Mesodermal cell (in vitro differentiated cells): ENCODE data around the gene TMEM183A.
A peak's percentile ranks its signal among the peaks of the same experiment; 100 is the strongest.
"Not testable (repeated sequence)": the region's sequence is repeated elsewhere in the genome, so short reads cannot be mapped to it uniquely, and the experiment has no call there.

Experiments used
- H3K27ac ChIP-seq: 2 replicates; pipeline ENCODE4 v1.7.0; 2013; ENCODE audit warnings: mild to moderate bottlenecking, low read depth, low read length, moderate library complexity; ENCODE audit not compliant: severe bottlenecking
- H3K36me3 ChIP-seq: 2 replicates; pipeline ENCODE4 v1.7.1; 2013; ENCODE audit warnings: mild to moderate bottlenecking, low read length, moderate library complexity; ENCODE audit not compliant: control insufficient read depth, insufficient read depth
- H3K4me1 ChIP-seq: one replicate; pipeline ENCODE4 v1.7.1; 2013; ENCODE audit warnings: mild to moderate bottlenecking, low read length; ENCODE audit not compliant: insufficient read depth, control insufficient read depth, poor library complexity, severe bottlenecking
- H3K4me3 ChIP-seq: 2 replicates; pipeline ENCODE4 v1.7.0; 2013; ENCODE audit warnings: low read length, control low read depth, mild to moderate bottlenecking; ENCODE audit not compliant: insufficient read depth, poor library complexity, severe bottlenecking; ENCODE audit errors: extremely low read depth
- H3K9me3 ChIP-seq: 2 replicates; pipeline ENCODE4 v1.7.1; 2013; ENCODE audit warnings: mild to moderate bottlenecking, low read length, moderate library complexity; ENCODE audit not compliant: control insufficient read depth
- WGBS, 2 experiments: methylation state at CpG; one replicate each; pipeline ENCODE4 v1.1.5; 2013; ENCODE audit warnings: missing lambda C conversion rate in 2 of 2; ENCODE audit not compliant: insufficient coverage in 2 of 2; 5-methylcytosine and 5-hydroxymethylcytosine counted together

Gene TMEM183A

DNA sequence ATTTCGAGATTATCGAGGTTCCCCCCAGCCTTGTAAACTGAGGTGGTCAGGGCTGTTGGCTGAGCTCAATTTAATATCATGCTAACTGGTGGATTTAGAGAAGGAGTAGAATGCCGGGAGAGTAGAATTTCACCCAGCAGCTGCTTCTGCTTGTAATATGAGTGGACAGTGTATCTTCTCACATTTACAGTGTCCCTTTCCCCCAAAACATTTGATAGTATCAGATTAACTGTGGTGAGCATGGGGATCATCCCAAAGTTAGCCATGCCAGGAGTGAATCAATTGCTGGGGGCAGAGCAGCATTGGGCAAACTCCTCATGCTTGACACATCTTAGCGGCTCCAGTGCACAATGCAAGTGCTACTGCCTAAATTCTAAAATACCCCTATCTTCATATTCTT, 9.9 kb downstream of the TMEM183A start:
- WGBS, 2 experiments = no CpG with 5 or more reads among the region's 4 CpGs
- Histone ChIP-seq H3K9me3 (no peaks in the 10 kb centered on the region), H3K36me3 (peaks cover 97% of the 10 kb centered on the region), H3K4me1 (no peaks in the 10 kb centered on the region), H3K4me3 (no peak overlapping the region), H3K27ac (no peak overlapping the region)

GRCh38 chr1:203017692-203018091, 10.5 kb downstream of the TMEM183A start:
- H3K4me3 ChIP-seq = no peak overlapping the region
- no peaks in the 10 kb centered on the region for H3K4me1 ChIP-seq
- peaks cover 97% of the 10 kb centered on the region for H3K36me3 ChIP-seq
- 98 to 99% methylated on average over 6 of the region's 6 CpGs for WGBS, 2 experiments
- H3K9me3 ChIP-seq = no peaks in the 10 kb centered on the region
- no peak overlapping the region for H3K27ac ChIP-seq

GRCh38 chr1:203022855-203023254, 15.7 kb downstream of the TMEM183A start:
- no CpG with 5 or more reads among the region's 10 CpGs for WGBS, 2 experiments
- not testable (repeated sequence) for H3K27ac ChIP-seq, H3K4me1 ChIP-seq, H3K4me3 ChIP-seq, H3K9me3 ChIP-seq
- peaks cover 66% of the 10 kb centered on the region for H3K36me3 ChIP-seq

DNA sequence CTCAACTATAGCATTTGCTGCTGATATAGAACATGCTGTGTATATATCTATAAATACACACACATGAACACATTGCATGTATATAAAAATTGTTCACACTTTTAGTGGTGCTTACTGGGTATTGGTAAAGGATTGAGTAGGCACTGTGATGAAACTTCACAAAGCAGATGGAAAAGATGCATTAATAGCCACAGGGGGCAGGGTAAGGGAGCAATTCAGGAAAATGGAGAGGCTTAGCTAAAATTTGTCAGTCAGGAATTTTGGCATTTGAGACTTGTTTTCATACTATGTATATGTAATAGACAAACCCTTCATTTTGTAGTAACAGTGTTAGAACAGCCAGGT, 18.5 kb downstream of the TMEM183A start:
- Histone ChIP-seq H3K4me1 (no peaks in the 10 kb centered on the region), H3K4me3 (no peak overlapping the region), H3K27ac (peak overlapping the region; percentile 41), H3K36me3 (peaks cover 41% of the 10 kb centered on the region), H3K9me3 (peaks cover 7% of the 10 kb centered on the region)

DNA sequence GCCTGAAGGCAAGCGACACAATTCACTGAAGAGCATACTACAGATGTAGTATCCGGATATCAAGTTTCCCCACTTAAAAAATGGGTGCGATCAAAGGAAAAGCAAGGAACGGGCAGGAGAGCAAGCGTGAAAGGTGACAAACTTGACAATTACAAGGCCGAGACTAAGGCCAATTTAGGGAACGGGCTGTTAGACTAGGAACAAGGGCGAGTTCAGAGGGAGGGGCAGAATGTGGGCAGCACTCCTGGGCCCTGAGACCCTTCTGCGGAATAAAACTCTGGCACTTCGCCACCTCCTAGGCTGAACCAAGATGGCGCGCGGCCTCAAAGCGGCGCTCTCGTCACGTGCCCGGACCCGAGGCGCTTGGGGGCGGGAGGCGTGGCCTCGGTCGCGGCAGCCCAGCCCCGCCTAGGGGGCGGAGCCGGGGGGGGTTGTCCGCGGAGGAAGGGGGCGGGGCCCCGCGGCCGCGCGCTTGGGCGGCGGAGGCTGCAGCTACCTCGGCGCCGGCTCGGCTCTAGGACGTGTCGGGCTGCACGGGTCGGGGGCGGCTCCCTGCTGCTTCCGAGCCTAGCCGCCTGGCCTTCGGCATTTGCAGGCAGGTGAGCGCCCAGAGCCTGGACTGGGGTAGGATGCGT, 19.0 kb downstream of the TMEM183A start, which contains the start of gene PPFIA4:
TSS of gene PPFIA4 (plus strand) at position 461 of the 635 bp plus-strand sequence. CDS start 12,518 bp downstream, outside the sequence.
- Histone ChIP-seq H3K4me3 (peak within 1 kb of the TSS; percentile 59), H3K4me1 (no peaks in the 10 kb centered on the region), H3K9me3 (peaks cover 7% of the 10 kb centered on the region), H3K27ac (peak within 1 kb of the TSS; percentile 41), H3K36me3 (peaks cover 36% of the 10 kb centered on the region)
- WGBS, 2 experiments = 14 to 29% methylated on average over 24 to 28 of the region's 52 CpGs

GRCh38 chr1:203026666-203027663, 19.8 kb downstream of the TMEM183A start:
- Histone ChIP-seq H3K27ac (no peak overlapping the region), H3K4me1 (no peaks in the 10 kb centered on the region), H3K4me3 (peak overlapping the region; percentile 59), H3K9me3 (peaks cover 7% of the 10 kb centered on the region), H3K36me3 (peaks cover 28% of the 10 kb centered on the region)
- 11 to 20% methylated on average over 33 to 38 of the region's 46 CpGs for WGBS, 2 experiments

GRCh38 chr1:203028067-203028783, 21.1 kb downstream of the TMEM183A start:
- H3K9me3 ChIP-seq = peaks cover 7% of the 10 kb centered on the region
- H3K4me1 ChIP-seq = no peaks in the 10 kb centered on the region
- no peak overlapping the region for H3K4me3 ChIP-seq
- no peak overlapping the region for H3K27ac ChIP-seq
- 88 to 92% methylated on average over 8 to 9 of the region's 9 CpGs for WGBS, 2 experiments
- H3K36me3 ChIP-seq = peaks cover 21% of the 10 kb centered on the region

DNA sequence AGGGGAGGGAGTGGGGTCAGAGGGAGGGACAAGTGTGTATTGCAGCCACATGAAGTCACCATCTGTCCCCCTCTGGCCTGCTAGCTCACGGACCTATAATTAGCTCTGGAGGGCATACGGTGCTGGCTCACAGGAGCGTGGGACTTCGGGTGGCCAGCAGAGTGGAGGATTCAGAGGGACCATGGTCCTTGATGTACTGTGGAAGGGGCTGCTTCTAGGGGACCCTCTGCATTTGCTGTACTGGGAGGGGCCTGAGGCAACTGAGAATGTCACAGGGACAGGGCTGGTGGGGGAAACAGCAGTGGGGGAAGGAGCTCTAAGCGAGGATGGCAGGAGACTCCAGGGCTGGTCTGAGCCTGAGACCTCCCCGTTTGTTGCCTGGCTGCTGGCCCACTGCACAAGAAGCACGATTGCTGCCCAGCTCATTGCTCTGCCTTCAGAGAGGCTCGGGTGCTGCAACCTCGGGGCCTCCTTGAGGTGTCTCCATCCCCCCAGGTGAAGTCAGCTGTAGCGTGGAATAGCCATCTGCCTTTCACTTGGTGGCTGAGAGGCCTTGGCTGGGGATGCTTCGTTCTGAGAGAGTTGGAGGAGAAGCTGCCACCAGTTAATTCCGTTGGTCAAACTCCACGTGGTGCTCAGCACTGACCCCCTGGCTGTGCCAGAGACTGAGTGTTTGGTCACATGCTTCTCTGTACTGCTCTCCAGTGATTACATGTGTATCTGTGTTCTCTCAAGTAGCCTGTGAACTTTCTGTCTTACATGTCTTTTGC, 21.8 kb downstream of the TMEM183A start:
- H3K36me3 ChIP-seq = peaks cover 15% of the 10 kb centered on the region
- 85% methylated on average over 12 to 13 of the region's 13 CpGs for whole genome bisulfite sequencing, 2 experiments
- H3K4me1 ChIP-seq = no peaks in the 10 kb centered on the region
- no peak overlapping the region for H3K4me3 ChIP-seq
- H3K9me3 ChIP-seq = peaks cover 7% of the 10 kb centered on the region
- H3K27ac ChIP-seq = no peak overlapping the region

DNA sequence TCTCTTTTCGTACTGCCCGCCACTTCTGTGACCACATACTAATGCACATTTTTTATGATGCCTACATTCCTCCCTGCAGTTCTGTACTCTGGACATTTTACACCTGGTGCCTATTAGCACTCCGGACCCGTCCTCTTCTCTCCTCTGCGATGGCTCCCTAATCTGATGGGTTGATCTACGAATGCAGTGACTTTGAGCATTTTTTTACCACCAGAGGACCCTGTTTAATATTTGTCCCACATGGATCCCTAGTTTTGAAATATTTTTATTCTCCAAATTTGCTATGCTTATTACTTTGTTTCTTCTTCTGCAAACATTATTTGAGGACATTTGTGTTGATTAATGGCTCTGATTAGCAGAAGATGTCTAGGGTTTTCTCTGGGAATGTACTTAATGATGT, 24.3 kb downstream of the TMEM183A start:
- H3K4me1 ChIP-seq = peaks cover 10% of the 10 kb centered on the region
- no peak overlapping the region for H3K27ac ChIP-seq
- H3K9me3 ChIP-seq = no peaks in the 10 kb centered on the region
- no peak overlapping the region for H3K4me3 ChIP-seq
- H3K36me3 ChIP-seq = no peaks in the 10 kb centered on the region
- 90 to 96% methylated on average over 6 of the region's 6 CpGs for WGBS, 2 experiments

DNA sequence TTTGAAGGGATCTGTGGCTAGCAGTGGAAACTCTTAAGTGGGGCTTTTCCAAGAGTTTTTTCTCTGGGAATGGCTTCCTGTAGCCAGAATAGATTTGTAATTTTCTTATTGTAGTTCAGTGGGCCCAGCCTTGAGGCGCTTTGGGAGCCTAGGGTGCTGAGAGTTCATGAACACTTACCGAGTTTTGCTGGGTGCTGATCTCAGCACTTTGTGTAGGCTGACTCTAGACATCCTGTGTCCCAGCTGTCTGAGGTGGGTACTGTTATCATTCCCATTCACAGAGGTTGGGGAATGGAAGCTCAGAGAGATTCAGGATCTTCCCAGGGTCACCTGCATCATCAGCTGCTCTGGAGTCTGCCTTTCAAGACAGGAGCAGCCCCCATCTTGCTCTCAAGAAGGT, 26.1 kb downstream of the TMEM183A start:
- Histone ChIP-seq H3K9me3 (no peaks in the 10 kb centered on the region), H3K36me3 (no peaks in the 10 kb centered on the region)
- 100% methylated on average over 1 of the region's 2 CpGs for WGBS, 2 experiments

More for the DNA sequence above, 26.1 kb downstream of the TMEM183A start:
- H3K4me3 ChIP-seq = no peak overlapping the region
- H3K4me1 ChIP-seq = peaks cover 10% of the 10 kb centered on the region
- H3K27ac ChIP-seq = no peak overlapping the region
